Measurements from ENCODE around the gene MPHOSPH6. TPM values are rescaled to one million over a fixed set of nuclear protein-coding genes. Genes with fewer than 3 reads are reported as not detected.
"Not testable (repeated sequence)": the region's sequence is repeated elsewhere in the genome, so short reads cannot be mapped to it uniquely, and the experiment has no call there.

Gene MPHOSPH6
- 24.3 TPM for total RNA-seq
- long read RNA-seq, transcript MPHOSPH6-201 (5 exons, 1,103 nt), result major isoform, 18 of 28 reads
- long read RNA-seq, partial matches to known transcripts, result 2 of 28 reads
- long read RNA-seq, other reads (novel, unspliced or antisense), result 6 of 28 reads

- intact Hi-C loops (cut with DNase I), result no loop called here
- Histone ChIP-seq H3K36me3 (no peaks in the 10 kb centered on the region), H3K9me3 (no peaks in the 10 kb centered on the region), H3K27me3 (peaks cover 12% of the 10 kb centered on the region), H3K4me1 (peaks cover 13% of the 10 kb centered on the region), H3K4me3 (peak within 1 kb of the TSS; percentile 83), H3K27ac (peak within 1 kb of the TSS; percentile 82)
- DNase-seq (peak; percentile 96), ATAC-seq (peak; percentile 100)
- peak; percentile 16 for TF ChIP-seq CTCF (IDR thresholded peaks at IDR 0.05)
These were observed at the start of gene MPHOSPH6 for GRCh38 chr16:82169861-82170845. TSS of gene MPHOSPH6 (minus strand) at chr16:82170224. CDS start at chr16:82170175, 49 bp downstream.

- Histone ChIP-seq H3K27me3 (no peaks in the 10 kb centered on the region), H3K27ac (no peak overlapping the region)
- intact Hi-C loops (cut with DNase I), result no loop called here
These were observed 49.3 kb upstream of the MPHOSPH6 start for GRCh38 chr16:82219298-82219697.

GRCh38 chr16:82209314-82209713 is 39.3 kb upstream of the MPHOSPH6 start:
- H3K4me1 ChIP-seq; H3K36me3 ChIP-seq; intact Hi-C loops (cut with DNase I); DNase-seq; H3K27me3 ChIP-seq; H3K4me3 ChIP-seq; ATAC-seq; H3K27ac ChIP-seq; H3K9me3 ChIP-seq: not testable (repeated sequence)

More at GRCh38 chr16:82219298-82219697, 49.3 kb upstream of the MPHOSPH6 start:
- ATAC-seq (no peak), DNase-seq (no peak)
- Histone ChIP-seq H3K4me3 (no peak overlapping the region), H3K4me1 (no peaks in the 10 kb centered on the region), H3K36me3 (no peaks in the 10 kb centered on the region), H3K9me3 (no peaks in the 10 kb centered on the region)
- no peak for TF ChIP-seq CTCF (IDR thresholded peaks at IDR 0.05)

- TF ChIP-seq CTCF (IDR thresholded peaks at IDR 0.05), result no peak
- Histone ChIP-seq H3K9me3 (no peaks in the 10 kb centered on the region), H3K36me3 (no peaks in the 10 kb centered on the region), H3K27me3 (no peaks in the 10 kb centered on the region), H3K4me3 (no peak overlapping the region), H3K27ac (no peak overlapping the region), H3K4me1 (no peaks in the 10 kb centered on the region)
- intact Hi-C loops (cut with DNase I), result no loop called here
- DNase-seq (no peak), ATAC-seq (no peak)
These were observed 33.2 kb upstream of the MPHOSPH6 start for GRCh38 chr16:82203198-82203597.

GRCh38 chr16:82201926-82202325 is 31.9 kb upstream of the MPHOSPH6 start:
- Histone ChIP-seq H3K27ac (no peak overlapping the region), H3K27me3 (no peaks in the 10 kb centered on the region), H3K36me3 (no peaks in the 10 kb centered on the region), H3K9me3 (no peaks in the 10 kb centered on the region), H3K4me3 (no peak overlapping the region), H3K4me1 (no peaks in the 10 kb centered on the region)
- TF ChIP-seq CTCF (IDR thresholded peaks at IDR 0.05), result no peak
- intact Hi-C loops (cut with DNase I), result no loop called here
- DNase-seq (no peak), ATAC-seq (no peak)

GRCh38 chr16:82201351-82201750 is 31.3 kb upstream of the MPHOSPH6 start:
- intact Hi-C loops (cut with DNase I), result no loop called here
- Histone ChIP-seq H3K9me3 (no peaks in the 10 kb centered on the region), H3K27ac (no peak overlapping the region), H3K36me3 (no peaks in the 10 kb centered on the region), H3K27me3 (no peaks in the 10 kb centered on the region), H3K4me3 (no peak overlapping the region), H3K4me1 (peaks cover 6% of the 10 kb centered on the region)
- DNase-seq (no peak), ATAC-seq (no peak)
- no peak for TF ChIP-seq CTCF (IDR thresholded peaks at IDR 0.05)

Data from upper lobe of right lung (tissue), 1 donor.